K562 (cell line): ENCODE data around the gene CCDC137. TPM values are rescaled to one million over a fixed set of nuclear protein-coding genes. Genes with fewer than 3 reads are reported as not detected.

Source experiments
- HDAC1 ChIP-seq, 2 experiments: fragments of 450-650 bp; IDR thresholded peaks; 2 replicates each; pipeline ENCODE4 v1.6.1; 2016 to 2017; ENCODE audit warnings: inconsistent platforms in 1 of 2, mild to moderate bottlenecking in 1 of 2, moderate library complexity in 1 of 2
- MEIS2 ChIP-seq: fragments of 450-650 bp; IDR thresholded peaks from 2 replicates; pipeline ENCODE4 v1.6.1; 2014; ENCODE audit warnings: mild to moderate bottlenecking; ENCODE audit not compliant: partially characterized antibody
- MTA3 ChIP-seq: fragments of 450-650 bp; formaldehyde crosslinking; IDR thresholded peaks from 2 replicates; pipeline ENCODE4 v1.6.1; 2017; ENCODE audit warnings: mild to moderate bottlenecking, borderline replicate concordance
- PHF8 ChIP-seq: fragments of 200-600 bp; sonication (generic); IDR thresholded peaks from 2 replicates; pipeline ENCODE4 v1.6.1; 2012; ENCODE audit warnings: mixed run types, mild to moderate bottlenecking, inconsistent platforms, low read length, moderate library complexity, borderline replicate concordance
- RBBP5 ChIP-seq: fragments of 200-600 bp; sonication (generic); IDR thresholded peaks from 2 replicates; pipeline ENCODE4 v1.6.1; 2012; ENCODE audit warnings: borderline replicate concordance, mild to moderate bottlenecking, low read length, control low read depth, inconsistent platforms; ENCODE audit not compliant: insufficient read depth, poor library complexity, severe bottlenecking
- RBFOX2 ChIP-seq: fragments of 200-400 bp; formaldehyde crosslinking; IDR thresholded peaks from 2 replicates; pipeline ENCODE4 v1.6.1; 2017; ENCODE audit warnings: low read depth, mild to moderate bottlenecking, low read length, moderate library complexity
- ZBTB34 ChIP-seq: fragments of 250-450 bp; sonication (Bioruptor Pico); IDR thresholded peaks from 2 replicates; pipeline ENCODE4 v1.8.0; 2021; ENCODE audit warnings: mild to moderate bottlenecking, moderate library complexity
- ZFP91 ChIP-seq: sonication (generic); formaldehyde crosslinking; IDR thresholded peaks from 2 replicates; pipeline ENCODE4 v1.8.0; 2022; ENCODE audit warnings: mild to moderate bottlenecking, missing genetic modification reagents
- ZNF165 ChIP-seq: fragments of 250-450 bp; sonication (Bioruptor Pico); IDR thresholded peaks from 2 replicates; pipeline ENCODE4 v1.4.0; 2020; ENCODE audit warnings: borderline replicate concordance
- ZNF431 ChIP-seq: sonication (generic); formaldehyde crosslinking; IDR thresholded peaks from 2 replicates; pipeline ENCODE4 v1.8.0; 2022; ENCODE audit warnings: mild to moderate bottlenecking, missing genetic modification reagents
- ZNF766 ChIP-seq: fragments of 200-800 bp; sonication (Bioruptor generic); conservative IDR thresholded peaks from 2 replicates; pipeline ENCODE4 v1.6.1; 2016; ENCODE audit warnings: missing genetic modification characterization, missing compliant biosample characterization
- polyA plus RNA-seq, 8 experiments: library from polyadenylated mRNA; depleted of rRNA in 4 of 8; stranded (reverse) in 5 of 8; unstranded in 3 of 8; fragments of >200 nt; fragmentation: Nextera tagmentation in 2 of 8; fragmentation: Illumina TruSeq in 1 of 8; extraction: Ambion mirVana in 2 of 8; extraction: Trizol in 1 of 8; gene quantifications; 2 replicates each; pipeline versions ENCODE4 v1.2.1 to v1.2.3, GENCODE V29; 2011 to 2014; ENCODE audit warnings: inconsistent platforms in 1 of 8, missing spikeins in 1 of 8
- total RNA-seq, 7 experiments: library from RNA; depleted of rRNA in 6 of 7; stranded (reverse); fragments of >200 nt in 6 of 7; fragmentation: Illumina TruSeq in 2 of 7; extraction: Trizol in 2 of 7; gene quantifications; 2 replicates each; pipeline versions ENCODE4 v1.2.1 to v1.2.3, GENCODE V29; 2011 to 2021; ENCODE audit warnings: low replicate concordance in 1 of 7
- TF ChIP-seq, protein P1 (sequence below): fragments of 450-650 bp; IDR thresholded peaks from 2 replicates; pipeline ENCODE4 v1.6.1; 2018; ENCODE audit not compliant: partially characterized antibody
- TF ChIP-seq, protein P2 (sequence below): fragments of 250-450 bp; sonication (Bioruptor Pico); IDR thresholded peaks from 2 replicates; pipeline ENCODE4 v1.4.0; 2020
- TF ChIP-seq, protein P3 (sequence below), 2 experiments: IDR thresholded peaks; 2 replicates each; pipeline ENCODE4 v1.6.1; 2011; ENCODE audit warnings: borderline replicate concordance in 1 of 2, control low read depth in 1 of 2, low read depth in 1 of 2, low read length in 1 of 2, mild to moderate bottlenecking in 1 of 2, mixed read lengths in 1 of 2, moderate library complexity in 1 of 2; ENCODE audit not compliant: insufficient read depth in 1 of 2, insufficient read length in 1 of 2, poor library complexity in 1 of 2, severe bottlenecking in 1 of 2; ENCODE audit errors: extremely low read depth in 1 of 2

The CCDC137 gene
- total and polyA plus RNA-seq, 9 of the 15 experiments (the other 6 are each of a cell fraction or from before 2014, with no cell fraction given) = 2.3 to 68.1 (median 38.3) TPM

DNA sequence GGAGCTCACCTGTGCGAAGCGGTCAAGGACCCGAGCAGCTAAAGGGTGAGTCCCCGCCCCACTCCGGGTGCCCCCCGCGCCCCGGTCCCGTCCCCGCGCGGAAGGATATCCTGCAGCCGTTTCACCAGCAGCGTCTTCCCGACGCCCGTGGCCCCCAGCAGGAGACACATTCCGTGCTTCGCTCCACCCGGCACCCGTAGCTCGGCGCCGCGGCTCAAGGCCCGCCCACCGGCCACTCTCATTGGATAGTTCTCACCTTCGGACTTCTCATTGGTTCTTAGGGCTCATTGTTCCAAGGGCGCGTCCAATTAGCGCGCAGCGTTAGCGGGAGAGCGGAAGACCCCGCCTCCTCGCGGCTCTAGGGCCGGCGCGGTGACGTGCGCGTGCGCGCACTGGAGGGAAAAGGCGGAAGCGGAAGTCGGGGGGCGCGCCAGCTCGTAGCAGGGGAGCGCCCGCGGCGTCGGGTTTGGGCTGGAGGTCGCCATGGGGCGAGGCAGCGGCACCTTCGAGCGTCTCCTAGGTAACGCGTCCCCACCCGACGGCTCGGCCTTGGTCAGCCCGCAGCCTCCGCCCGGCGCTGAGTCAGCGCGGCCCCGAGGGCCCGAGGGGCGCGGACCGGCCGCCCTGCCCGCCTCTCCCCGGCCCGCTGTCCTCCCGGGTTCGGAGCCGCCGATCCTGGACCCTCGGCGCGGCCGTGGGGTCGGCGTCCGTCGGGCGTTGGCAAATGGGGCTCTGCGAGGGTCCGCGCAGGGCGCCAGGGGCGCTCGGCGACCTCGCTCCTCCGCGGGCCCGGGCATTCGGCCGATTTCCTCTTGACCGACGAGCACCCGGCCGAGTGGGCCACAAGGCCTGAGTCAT, 17.3 kb downstream of the CCDC137 start, which contains the start of the genes ARL16 and HGS (continued):
- TF ChIP-seq, protein P1, sequence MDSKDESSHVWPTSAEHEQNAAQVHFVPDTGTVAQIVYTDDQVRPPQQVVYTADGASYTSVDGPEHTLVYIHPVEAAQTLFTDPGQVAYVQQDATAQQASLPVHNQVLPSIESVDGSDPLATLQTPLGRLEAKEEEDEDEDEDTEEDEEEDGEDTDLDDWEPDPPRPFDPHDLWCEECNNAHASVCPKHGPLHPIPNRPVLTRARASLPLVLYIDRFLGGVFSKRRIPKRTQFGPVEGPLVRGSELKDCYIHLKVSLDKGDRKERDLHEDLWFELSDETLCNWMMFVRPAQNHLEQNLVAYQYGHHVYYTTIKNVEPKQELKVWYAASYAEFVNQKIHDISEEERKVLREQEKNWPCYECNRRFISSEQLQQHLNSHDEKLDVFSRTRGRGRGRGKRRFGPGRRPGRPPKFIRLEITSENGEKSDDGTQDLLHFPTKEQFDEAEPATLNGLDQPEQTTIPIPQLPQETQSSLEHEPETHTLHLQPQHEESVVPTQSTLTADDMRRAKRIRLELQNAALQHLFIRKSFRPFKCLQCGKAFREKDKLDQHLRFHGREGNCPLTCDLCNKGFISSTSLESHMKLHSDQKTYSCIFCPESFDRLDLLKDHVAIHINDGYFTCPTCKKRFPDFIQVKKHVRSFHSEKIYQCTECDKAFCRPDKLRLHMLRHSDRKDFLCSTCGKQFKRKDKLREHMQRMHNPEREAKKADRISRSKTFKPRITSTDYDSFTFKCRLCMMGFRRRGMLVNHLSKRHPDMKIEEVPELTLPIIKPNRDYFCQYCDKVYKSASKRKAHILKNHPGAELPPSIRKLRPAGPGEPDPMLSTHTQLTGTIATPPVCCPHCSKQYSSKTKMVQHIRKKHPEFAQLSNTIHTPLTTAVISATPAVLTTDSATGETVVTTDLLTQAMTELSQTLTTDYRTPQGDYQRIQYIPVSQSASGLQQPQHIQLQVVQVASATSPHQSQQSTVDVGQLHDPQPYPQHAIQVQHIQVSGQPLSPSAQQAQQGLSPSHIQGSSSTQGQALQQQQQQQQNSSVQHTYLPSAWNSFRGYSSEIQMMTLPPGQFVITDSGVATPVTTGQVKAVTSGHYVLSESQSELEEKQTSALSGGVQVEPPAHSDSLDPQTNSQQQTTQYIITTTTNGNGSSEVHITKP = peak; percentile 41
- no peak for TF ChIP-seq ZNF766 (CRISPR knock-in tag)
- TF ChIP-seq ZNF431 = peak; percentile 26; the same call in 1 of the 2 replicates
- TF ChIP-seq MTA3 = peak; percentile 99
- peak; percentile 77; the same call in 1 of the 2 replicates for TF ChIP-seq PHF8
- no peak for TF ChIP-seq ZBTB34 (CRISPR knock-in tag)
- TF ChIP-seq, protein P2, sequence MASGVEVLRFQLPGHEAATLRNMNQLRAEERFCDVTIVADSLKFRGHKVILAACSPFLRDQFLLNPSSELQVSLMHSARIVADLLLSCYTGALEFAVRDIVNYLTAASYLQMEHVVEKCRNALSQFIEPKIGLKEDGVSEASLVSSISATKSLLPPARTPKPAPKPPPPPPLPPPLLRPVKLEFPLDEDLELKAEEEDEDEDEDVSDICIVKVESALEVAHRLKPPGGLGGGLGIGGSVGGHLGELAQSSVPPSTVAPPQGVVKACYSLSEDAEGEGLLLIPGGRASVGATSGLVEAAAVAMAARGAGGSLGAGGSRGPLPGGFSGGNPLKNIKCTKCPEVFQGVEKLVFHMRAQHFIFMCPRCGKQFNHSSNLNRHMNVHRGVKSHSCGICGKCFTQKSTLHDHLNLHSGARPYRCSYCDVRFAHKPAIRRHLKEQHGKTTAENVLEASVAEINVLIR (CRISPR knock-in tag) = no peak
- TF ChIP-seq, protein P3, sequence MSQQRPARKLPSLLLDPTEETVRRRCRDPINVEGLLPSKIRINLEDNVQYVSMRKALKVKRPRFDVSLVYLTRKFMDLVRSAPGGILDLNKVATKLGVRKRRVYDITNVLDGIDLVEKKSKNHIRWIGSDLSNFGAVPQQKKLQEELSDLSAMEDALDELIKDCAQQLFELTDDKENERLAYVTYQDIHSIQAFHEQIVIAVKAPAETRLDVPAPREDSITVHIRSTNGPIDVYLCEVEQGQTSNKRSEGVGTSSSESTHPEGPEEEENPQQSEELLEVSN (IDR thresholded peaks at IDR 0.05; ENCODE audit: borderline replicate concordance in 1 of 2, extremely low read depth in 1 of 2, insufficient read depth in 1 of 2, insufficient read length in 1 of 2, low read depth in 1 of 2, low read length in 1 of 2, poor library complexity in 1 of 2, severe bottlenecking in 1 of 2) = peak in 1 of 2 experiments; percentile 63
- TF ChIP-seq RBFOX2 = peak; percentile 86
- peak in 1 of 2 experiments; percentile 84; a peak in 2 of 4 replicates for TF ChIP-seq HDAC1 (IDR thresholded peaks at IDR 0.05)
- peak; percentile 37; the same call in 1 of the 2 replicates for TF ChIP-seq ZNF165 (CRISPR knock-in tag)
- TF ChIP-seq RBBP5 = peak; percentile 74
- no peak for TF ChIP-seq ZFP91 (CRISPR knock-in tag)
- peak; percentile 83 for TF ChIP-seq MEIS2
